ENCODE measurements around the gene MS4A7.

MS4A7 gene

GRCh38 chr11:60371854-60372253 is 6.5 kb upstream of the MS4A7 start:
- DNase-seq = no peak

- no peak for DNase-seq
These were observed 5.6 kb upstream of the MS4A7 start for GRCh38 chr11:60372767-60373166.

GRCh38 chr11:60375316-60375715 is 3.0 kb upstream of the MS4A7 start:
- no peak for DNase-seq

GRCh38 chr11:60376601-60377000 is 1.7 kb upstream of the MS4A7 start:
- DNase-seq = no peak

- no peak for DNase-seq
These were observed 763 bp upstream of the MS4A7 start for GRCh38 chr11:60377401-60378136.

GRCh38 chr11:60389279-60389910 is 11.1 kb downstream of the MS4A7 start:
- no peak for DNase-seq

- no peak for DNase-seq
These were observed 12.1 kb downstream of the MS4A7 start for GRCh38 chr11:60390419-60390818.

- no peak for DNase-seq
These were observed 14.0 kb downstream of the MS4A7 start for GRCh38 chr11:60392361-60392760.

GRCh38 chr11:60393016-60393415 is 14.7 kb downstream of the MS4A7 start:
- DNase-seq = no peak

GRCh38 chr11:60394666-60395380 is 16.5 kb downstream of the MS4A7 start:
- DNase-seq = no peak

- DNase-seq = no peak
These were observed 18.1 kb downstream of the MS4A7 start, which contains the start of gene MS4A14 for GRCh38 chr11:60396382-60396781. MS4A14 (plus strand) TSS chr11:60396459; CDS start chr11:60396579, 120 bp downstream.

GRCh38 chr11:60396799-60397198 is 18.5 kb downstream of the MS4A7 start:
- DNase-seq = no peak

GRCh38 chr11:60420015-60420414 is 41.7 kb downstream of the MS4A7 start:
- DNase-seq = no peak

GRCh38 chr11:60422609-60423008 is 44.3 kb downstream of the MS4A7 start:
- DNase-seq = no peak

GRCh38 chr11:60428517-60428916 is 50.2 kb downstream of the MS4A7 start:
- DNase-seq = no peak

- DNase-seq = no peak
These were observed 50.9 kb downstream of the MS4A7 start, which contains the start of gene MS4A5 for GRCh38 chr11:60429272-60429671. MS4A5 (plus strand) TSS chr11:60429572; CDS start chr11:60429675, 103 bp downstream.

- no peak for DNase-seq
These were observed 52.9 kb downstream of the MS4A7 start for GRCh38 chr11:60431251-60431650.

- no peak for DNase-seq
These were observed 55.1 kb downstream of the MS4A7 start for GRCh38 chr11:60433401-60433800.
